HTR-8/SVneo (cell line): ENCODE measurements around the gene SNORC.
"Not testable (repeated sequence)": the region's sequence is repeated elsewhere in the genome, so short reads cannot be mapped to it uniquely, and the experiment has no call there.

Source experiments
- DNase-seq: peaks from one replicate; pipeline ENCODE4 v3.0.0; 2011; ENCODE audit warnings: low spot score, mixed read lengths; ENCODE audit not compliant: insufficient read length
- FAIRE-seq: peaks from 2 replicates; lab custom pipeline; 2011; peaks lifted over from hg19 to GRCh38; lab: Jason Lieb, UNC

Gene SNORC

GRCh38 chr2:232870018-232870765 is at the start of gene SNORC:
TSS of gene SNORC (plus strand) at chr2:232870264. CDS start at chr2:232870342, 78 bp downstream.
- DNase-seq (no peak), FAIRE-seq (no peak)

GRCh38 chr2:232829988-232830387 is 40.1 kb upstream of the SNORC start:
- DNase-seq (no peak), FAIRE-seq (no peak)

GRCh38 chr2:232831496-232831895 is 38.6 kb upstream of the SNORC start:
- DNase-seq (no peak), FAIRE-seq (no peak)

- FAIRE-seq, result no peak
- no peak for DNase-seq
Observed at GRCh38 chr2:232833830-232834229, 36.2 kb upstream of the SNORC start.

GRCh38 chr2:232835687-232836208 is 34.3 kb upstream of the SNORC start:
- no peak for FAIRE-seq
- no peak for DNase-seq

- FAIRE-seq, result no peak
- no peak for DNase-seq
Observed at GRCh38 chr2:232836934-232837333, 33.1 kb upstream of the SNORC start.

- FAIRE-seq (no peak), DNase-seq (no peak)
Observed at GRCh38 chr2:232838406-232838874, 31.6 kb upstream of the SNORC start.

GRCh38 chr2:232839411-232840079 is 30.5 kb upstream of the SNORC start:
- DNase-seq (no peak), FAIRE-seq (no peak)

GRCh38 chr2:232842689-232843088 is 27.4 kb upstream of the SNORC start:
- DNase-seq (no peak), FAIRE-seq (no peak)

- DNase-seq (no peak), FAIRE-seq (no peak)
Observed at GRCh38 chr2:232843834-232844233, 26.2 kb upstream of the SNORC start.

- DNase-seq, result no peak
- no peak for FAIRE-seq
Observed at GRCh38 chr2:232846055-232846454, 24.0 kb upstream of the SNORC start.

- FAIRE-seq, result no peak
Observed at GRCh38 chr2:232850039-232850438, 20.0 kb upstream of the SNORC start.

GRCh38 chr2:232852081-232852480 is 18.0 kb upstream of the SNORC start:
- not testable (repeated sequence) for DNase-seq, FAIRE-seq

More at GRCh38 chr2:232850039-232850438, 20.0 kb upstream of the SNORC start:
- DNase-seq, result no peak

- FAIRE-seq, result no peak
- no peak for DNase-seq
Observed at GRCh38 chr2:232852676-232853075, 17.4 kb upstream of the SNORC start.

- no peak for FAIRE-seq
Observed at GRCh38 chr2:232854082-232854481, 16.0 kb upstream of the SNORC start.

GRCh38 chr2:232857158-232857563 is 12.9 kb upstream of the SNORC start:
- no peak for DNase-seq
- FAIRE-seq, result no peak

More at GRCh38 chr2:232854082-232854481, 16.0 kb upstream of the SNORC start:
- no peak for DNase-seq

GRCh38 chr2:232859385-232859916 is 10.6 kb upstream of the SNORC start:
- no peak for FAIRE-seq
- no peak for DNase-seq

GRCh38 chr2:232860593-232861241 is 9.3 kb upstream of the SNORC start:
- no peak for FAIRE-seq
- no peak for DNase-seq

GRCh38 chr2:232861353-232861752 is 8.7 kb upstream of the SNORC start:
- no peak for FAIRE-seq
- DNase-seq, result no peak

GRCh38 chr2:232863996-232864395 is 6.1 kb upstream of the SNORC start:
- DNase-seq (no peak), FAIRE-seq (no peak)
